Measurements from ENCODE around the gene TUT1.
"Not testable (repeated sequence)": the region's sequence is repeated elsewhere in the genome, so short reads cannot be mapped to it uniquely, and the experiment has no call there.

The TUT1 gene

GRCh38 chr11:62604460-62605120 is 13.3 kb upstream of the TUT1 start:
- no peak for DNase-seq

GRCh38 chr11:62603776-62604299 is 12.5 kb upstream of the TUT1 start:
- DNase-seq = no peak

DNA sequence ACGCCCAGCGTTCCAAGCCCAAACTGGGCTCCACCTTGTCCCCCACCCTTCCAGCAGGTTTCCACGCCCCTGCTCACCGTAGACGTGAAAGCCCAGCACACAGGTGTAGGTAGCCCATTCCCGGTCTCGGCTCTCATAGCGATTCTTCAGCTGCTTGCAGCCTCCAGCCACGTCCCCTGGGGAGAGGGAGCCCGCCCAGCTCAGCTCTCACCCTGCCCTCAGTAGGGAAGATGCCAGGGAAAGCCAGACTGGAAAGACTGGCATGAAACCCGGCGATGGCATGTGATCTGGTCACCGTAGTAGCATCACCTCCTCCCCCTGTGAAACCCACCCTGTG is 11.7 kb upstream of the TUT1 start:
- DNase-seq = no peak

DNA sequence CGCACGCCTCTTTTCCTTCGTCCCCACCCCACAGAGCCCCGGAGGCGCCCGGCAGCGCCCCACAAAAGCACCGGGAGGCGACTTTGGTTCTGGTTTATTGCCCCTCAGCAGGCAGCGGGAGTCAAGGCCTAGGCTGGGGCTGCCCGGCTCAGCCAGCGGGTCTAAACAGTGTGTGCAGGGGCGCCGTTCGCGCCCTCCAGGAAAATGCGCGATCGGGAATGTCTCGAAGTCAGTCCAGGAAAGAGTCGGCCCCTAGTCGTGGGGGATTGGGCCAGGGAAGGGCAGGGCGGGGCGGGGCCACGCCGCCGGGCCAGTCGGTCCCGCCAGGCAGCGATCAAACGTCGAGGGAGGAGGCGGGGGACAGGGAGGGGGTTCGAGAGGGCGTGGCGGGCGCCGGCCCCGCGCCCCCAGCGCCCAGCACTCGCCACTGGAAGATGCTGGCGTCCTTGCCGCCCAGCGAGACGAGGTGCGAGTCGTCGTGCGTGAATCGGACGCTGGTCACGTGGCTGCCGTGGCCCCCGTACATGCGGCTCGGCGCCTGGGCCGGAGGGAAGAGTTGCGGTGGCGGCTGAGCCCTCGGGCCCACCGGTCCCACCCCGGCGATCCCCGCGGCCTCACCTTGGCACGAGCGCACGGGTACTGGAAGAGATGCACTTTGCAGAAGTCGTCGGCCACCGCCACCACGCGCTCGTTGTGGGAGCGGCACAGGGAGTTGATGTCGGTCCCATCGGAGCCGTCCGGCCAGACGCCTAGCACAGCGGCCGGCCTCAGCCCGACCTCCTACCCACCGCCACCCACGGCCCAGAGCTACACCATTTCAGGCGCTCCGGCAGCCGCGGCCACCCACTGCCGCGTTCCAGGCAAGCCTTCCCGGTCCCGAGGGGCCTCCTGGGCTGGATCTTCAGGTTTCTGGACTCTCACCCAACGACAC is 11.1 kb upstream of the TUT1 start:
- DNase-seq = no peak

GRCh38 chr11:62601372-62602140 is 10.2 kb upstream of the TUT1 start, which contains the start of gene MTA2:
TSS of gene MTA2 (minus strand) at chr11:62601865. CDS start at chr11:62601450, 415 bp downstream.
- peak; percentile 76 for DNase-seq

GRCh38 chr11:62601122-62601371 is 9.7 kb upstream of the TUT1 start:
- no peak for DNase-seq

DNA sequence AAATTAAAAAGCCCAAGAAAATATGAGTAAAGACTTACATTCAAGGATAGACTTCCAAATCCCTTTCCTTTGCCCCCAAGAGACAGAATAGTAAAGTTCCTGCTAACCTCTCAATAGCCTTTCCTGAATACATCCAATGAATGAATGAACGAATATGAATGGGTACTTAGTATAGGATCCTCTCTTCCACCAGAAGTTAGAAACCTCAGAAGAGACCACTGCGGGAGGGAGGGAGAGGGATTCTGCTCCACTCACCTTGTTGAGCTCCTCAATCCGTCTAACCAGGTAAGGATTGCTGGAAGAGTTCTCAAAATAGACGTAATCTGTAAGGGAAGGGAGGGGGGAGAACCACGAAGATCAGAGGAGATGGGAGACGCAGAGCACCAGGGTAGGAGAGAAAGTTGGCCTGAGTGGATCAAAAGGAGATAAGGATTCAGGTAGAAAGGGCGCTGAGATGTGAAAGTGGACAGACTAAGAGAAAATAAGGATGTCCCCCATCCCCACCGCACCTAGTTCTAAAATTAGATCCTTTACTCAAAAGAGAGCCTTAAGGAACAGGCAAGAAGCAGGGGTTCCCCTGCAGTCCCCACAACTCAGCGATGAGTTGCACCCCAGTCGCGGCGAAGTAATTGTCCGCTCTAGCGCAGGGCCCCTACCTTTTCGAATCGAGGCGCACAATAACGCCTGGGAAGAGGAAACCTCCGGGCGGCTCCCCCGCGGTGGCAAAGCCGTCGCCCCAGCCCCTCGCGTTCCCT is 9.2 kb upstream of the TUT1 start:
- no peak for DNase-seq

DNA sequence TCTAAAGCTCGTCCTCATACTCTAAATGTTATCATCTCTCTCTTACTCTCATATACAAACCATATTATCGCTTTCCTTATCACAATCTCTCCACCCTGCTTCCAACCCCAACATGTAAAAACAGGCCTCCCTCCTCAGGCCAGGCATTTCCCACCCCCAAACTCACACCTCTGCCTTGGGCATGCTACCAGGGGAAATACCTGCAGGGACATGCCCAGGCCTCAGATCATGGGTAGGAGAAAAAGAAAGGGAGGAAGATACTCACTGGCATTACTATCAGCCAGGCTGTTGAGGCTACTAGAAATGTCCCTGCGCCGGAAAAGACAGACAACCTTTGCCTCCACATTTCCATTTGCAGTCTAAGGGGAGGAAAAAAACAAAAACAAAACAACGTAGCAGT is 8.6 kb upstream of the TUT1 start:
- no peak for DNase-seq

- no peak for DNase-seq
Measured at GRCh38 chr11:62599069-62599696, 7.9 kb upstream of the TUT1 start.

DNA sequence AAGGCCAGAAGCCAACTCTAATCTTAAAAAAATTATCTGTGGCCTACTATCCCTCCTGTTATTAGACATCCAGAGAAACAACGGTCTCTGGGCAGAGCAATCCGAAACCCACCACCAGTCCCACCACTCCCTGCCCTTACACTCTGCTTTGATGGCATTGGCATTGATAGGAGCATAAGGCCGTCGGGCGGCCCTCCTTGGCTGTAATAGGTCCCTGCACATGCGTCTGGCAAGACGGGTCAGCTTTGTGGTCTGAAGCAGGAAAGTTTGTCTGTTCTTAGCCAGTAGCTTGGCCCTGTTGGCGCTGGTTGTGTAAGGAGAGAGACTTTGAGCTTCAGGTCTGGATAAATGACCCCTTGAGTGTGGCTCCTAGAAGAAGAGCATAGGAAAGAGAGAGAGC is 3.8 kb upstream of the TUT1 start:
- DNase-seq = no peak

- no peak for DNase-seq
Measured at GRCh38 chr11:62593434-62594044, 2.2 kb upstream of the TUT1 start.

- no peak for DNase-seq
Measured at GRCh38 chr11:62592989-62593421, 1.7 kb upstream of the TUT1 start.

DNA sequence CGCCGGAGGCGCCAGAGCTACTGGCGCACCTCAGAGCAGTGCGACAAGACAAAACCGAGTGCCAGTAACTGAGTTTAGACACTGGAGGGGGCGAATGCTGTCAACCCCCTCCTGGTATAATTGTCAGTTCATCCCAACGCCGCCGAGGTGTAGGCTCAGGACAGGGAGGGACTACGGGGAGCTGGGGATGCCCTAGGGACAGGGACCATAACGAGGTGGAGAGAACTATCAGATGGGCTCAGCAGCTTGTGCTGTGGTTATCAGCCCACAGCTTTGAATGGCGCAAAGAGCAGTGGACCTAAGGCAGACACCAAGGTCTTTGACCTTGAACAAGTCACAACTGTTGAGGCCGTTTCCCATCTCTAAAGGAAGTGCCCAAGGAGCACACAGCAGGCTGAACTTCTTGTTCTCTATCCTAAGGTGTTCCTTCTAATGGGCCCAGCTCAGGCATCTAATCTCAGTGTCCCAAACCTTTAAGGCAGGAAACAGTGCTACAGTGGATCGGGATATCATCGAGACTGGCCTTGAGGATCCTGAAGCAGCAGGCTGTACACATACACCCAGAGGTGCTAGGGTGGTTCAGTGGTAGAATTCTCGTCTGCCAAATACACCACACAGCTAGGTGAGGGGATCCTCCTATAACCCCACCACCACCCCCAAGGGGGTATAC is 958 bp upstream of the TUT1 start:
- DNase-seq = no peak

- DNase-seq = no peak
Measured at GRCh38 chr11:62588966-62589637, 2.2 kb downstream of the TUT1 start.

DNA sequence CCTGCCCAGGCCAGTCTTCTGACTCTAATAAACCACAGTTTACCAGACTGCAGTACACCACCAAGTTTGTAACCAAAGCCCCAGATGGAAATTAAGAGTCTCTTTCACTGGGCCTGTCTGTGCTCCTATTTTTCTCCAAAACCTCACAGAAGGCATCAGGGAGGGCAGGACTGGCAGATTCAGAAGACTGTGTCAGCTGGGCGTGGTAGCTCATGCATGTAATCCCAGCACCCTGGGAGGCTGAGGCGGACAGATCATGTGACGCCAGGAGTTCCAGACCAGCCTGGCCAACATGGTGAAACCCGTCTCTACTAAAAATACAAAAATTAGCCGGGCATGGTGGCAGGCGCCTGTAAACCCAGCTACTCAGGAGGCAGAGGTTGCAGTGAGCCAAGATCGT is 6.0 kb downstream of the TUT1 start:
- not testable (repeated sequence) for DNase-seq

GRCh38 chr11:62581735-62582134 is 9.6 kb downstream of the TUT1 start:
- not testable (repeated sequence) for DNase-seq

DNA sequence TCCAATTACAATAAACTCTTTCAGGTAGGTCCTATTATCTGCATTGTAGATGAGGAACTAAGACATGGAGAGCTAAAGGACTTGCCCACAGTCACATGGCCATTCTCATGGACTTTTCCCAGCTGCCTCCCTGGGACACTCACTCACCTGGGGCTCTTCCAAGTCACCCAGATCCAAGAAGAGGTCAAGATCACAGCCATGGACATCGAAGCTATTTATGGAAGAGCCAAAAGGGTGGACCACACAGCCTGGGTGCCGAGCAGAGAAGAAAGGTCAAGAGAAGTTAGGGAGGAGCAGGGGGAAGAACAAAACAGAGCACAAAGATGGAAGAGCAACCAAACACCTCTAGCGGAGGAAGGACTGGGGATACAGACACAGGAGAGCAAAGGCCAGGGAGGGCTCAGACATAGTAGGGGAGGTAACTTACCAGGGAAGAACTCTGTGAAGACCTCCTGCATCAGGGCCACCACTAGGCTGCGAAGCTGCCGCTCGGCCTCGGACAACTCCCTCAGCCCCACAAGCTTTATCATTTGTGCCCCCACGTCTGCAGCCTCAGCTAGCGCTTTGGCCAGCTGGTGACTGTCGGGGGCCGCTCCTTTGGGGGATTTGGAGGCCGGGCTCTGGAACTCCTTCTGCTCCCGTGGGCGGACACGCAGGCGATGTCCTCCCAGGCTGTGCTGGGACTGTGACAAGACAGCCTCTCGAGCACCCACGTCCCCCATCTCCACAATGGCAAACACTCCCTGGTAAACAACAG is 10.2 kb downstream of the TUT1 start:
- DNase-seq = no peak

GRCh38 chr11:62579252-62579651 is 12.1 kb downstream of the TUT1 start:
- no peak for DNase-seq

DNA sequence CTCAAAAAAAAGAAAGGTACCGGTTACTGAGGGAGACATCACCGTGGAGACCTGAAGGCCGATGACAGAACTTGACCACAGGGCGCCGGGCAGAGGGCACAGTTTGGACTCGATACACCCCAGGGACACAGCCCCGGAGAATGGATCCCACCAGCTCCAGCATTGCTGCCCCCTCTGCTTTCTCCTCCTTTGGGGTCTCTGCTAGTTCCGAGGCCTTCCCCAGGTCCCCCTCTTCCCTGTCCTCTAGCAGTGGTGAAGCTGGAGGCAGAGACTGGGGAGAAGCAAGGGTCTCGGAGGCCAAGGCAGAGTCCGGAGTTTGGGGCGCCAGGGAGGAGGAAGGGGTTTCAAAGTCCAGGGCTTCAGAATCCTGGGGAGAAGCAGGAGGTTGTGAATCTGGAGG is 12.8 kb downstream of the TUT1 start:
- no peak for DNase-seq
